Right renal cortex interstitium (tissue), 3 donors: ENCODE measurements around the gene MRPL42. TPM values are rescaled to one million over a fixed set of nuclear protein-coding genes. Genes with fewer than 3 reads are reported as not detected.
"Not testable (repeated sequence)": the region's sequence is repeated elsewhere in the genome, so short reads cannot be mapped to it uniquely, and the experiment has no call there.

Experiments used
- DNase-seq, 3 donors: peaks; one replicate each; pipeline ENCODE4 v3.0.0-alpha.2; 2013; ENCODE audit warnings: low read depth in 3 of 3, low spot score in 2 of 3
- polyA plus RNA-seq, 3 donors: library from polyadenylated mRNA; unstranded; fragments of 120-200 nt; gene quantifications; one replicate each; pipeline ENCODE4 v1.2.1, GENCODE V29; 2013; ENCODE audit not compliant: insufficient read length in 3 of 3

Gene MRPL42
- polyA plus RNA-seq, 3 donors, result 83.7 to 102 (median 90.4) TPM

DNA sequence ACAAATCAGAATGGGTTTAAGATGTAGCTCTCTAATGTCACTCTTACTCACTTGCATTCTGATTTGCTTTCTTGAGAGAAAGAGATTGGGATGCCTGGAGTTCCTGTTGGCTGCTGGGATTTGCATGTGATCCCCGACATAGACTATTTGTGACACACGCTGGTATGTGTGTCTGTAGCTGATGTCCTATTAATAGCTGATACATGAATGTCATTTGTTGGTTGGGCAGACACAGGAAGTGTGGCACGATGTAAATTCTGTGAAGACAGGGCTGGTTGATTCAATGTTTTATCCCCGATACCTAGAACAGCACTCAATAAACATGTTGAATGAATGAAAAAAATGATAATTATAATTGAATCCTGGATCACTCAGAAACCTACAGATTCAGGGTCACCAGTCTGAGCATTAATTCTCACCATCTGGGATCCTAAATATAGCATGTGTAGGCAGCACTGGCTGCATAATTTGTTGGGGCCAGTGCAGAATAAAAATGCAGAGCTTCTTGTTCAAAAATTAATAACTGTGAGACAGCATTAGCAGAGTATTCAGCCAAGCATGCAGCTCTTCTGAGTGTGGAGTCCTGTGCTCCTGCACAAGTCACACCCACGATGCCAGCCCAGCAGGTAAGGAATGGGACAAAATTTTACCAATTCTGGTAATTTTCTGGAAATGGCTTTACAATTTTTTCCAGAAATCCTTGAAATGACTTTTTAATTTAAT is 69.6 kb downstream of the MRPL42 start:
- DNase-seq, result no peak

DNA sequence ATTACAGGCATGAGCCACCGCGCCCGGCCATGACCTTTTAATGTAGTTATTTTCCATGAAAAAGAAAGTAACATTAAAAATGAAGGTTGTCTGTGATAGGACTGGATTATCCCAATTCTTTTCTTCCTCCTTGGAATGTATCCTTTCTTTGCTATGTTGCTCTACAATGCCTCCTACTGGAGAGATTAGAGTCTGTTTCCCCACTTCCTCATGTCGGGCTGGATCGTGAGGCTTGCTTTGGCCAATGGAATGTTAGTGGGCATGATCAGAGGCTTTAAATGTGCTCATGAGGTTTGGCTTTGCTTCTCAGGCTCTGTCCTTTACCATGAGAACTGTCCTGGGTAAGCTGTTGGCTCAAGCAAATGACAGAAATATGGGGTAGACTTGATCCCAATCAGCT is 70.5 kb downstream of the MRPL42 start:
- no peak for DNase-seq

DNA sequence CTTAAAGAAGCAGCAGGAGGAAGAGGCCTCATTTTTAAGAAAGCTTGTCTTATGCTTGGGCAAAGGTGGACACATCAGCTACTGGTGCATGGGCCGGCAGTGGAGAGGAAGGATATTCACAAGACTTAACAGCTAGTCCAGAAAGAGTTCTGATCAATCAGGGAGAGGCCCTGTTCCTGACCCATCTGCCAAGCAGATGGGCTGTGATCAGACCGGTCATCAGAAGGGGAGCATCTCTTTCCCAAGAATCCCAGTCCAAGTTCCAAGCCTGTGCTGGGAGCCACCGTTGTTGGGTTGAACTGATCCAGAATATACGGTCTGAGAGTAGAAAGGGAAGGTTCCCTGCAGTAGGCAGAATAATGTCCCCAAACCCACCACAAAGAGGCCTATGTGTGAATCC is 72.5 kb downstream of the MRPL42 start:
- DNase-seq, result no peak

DNA sequence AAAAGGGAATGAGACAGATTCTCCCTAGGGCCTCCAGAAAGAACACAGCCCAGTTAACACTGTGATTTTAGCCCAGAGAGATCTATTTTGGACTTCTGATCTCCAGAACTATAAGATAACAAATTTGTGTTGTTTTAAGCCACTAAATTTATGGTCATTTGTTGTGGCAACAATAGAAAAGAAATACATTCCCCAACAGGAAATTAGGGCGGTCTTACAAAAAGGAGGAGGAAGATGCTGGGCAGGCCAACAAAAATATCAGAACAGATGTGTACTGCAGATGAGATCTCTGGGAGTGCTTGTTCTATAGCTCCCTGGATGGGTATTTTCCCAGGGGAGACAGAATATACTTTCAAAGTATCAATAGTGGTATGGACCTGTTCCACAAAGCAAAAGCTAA is 73.2 kb downstream of the MRPL42 start:
- DNase-seq, result peak; percentile 14 to 26 (median 25)

DNA sequence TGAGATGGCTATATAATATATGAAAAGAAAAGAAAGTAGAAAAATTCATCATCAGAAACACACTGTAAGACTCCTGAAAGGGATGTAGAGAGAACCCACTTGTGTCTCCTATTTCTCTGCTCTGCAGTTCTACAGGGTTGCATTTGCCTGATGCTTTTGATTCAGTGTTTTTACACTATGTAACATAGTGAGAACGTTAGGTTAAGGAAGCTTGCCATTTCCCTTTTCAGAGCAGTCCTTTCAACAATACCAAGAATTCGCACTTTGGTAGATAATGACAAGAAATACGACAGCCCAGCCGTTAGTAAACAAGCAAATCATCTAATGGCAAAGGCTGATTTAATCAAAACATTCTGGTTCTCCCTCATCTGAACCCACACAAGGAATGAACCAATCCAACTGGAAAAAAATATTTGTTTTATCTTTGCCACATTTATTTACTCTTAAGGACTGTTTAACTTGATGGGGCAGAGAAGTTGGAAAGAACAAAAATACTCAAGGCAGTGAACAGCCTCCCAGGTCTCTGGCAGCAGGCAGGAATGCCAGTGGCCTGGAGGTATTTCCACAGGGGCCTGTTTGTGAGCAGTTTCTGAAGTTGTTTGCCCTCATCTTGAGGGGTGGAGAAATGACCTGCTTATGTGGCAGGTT is 74.4 kb downstream of the MRPL42 start:
- DNase-seq, result no peak

DNA sequence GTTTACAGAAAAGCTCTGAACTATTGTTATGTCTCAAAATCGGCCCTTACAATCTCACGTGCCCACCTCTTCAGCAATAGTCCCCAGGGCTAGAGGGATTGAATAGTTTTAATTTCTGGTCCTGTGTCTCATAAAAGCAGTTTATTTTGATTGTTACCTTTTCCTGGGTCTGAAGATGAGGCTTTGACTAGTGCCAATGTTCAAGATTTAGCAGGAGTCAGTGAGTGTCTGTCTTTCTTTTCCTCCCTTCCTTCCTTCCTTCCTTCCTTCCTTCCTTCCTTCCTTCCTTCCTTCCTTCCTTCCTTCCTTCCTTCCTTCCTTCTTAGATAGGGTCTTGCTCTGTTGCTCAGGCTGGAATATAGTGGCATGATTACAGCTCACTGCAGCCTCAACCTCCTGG is 80.5 kb downstream of the MRPL42 start:
- no peak for DNase-seq

DNA sequence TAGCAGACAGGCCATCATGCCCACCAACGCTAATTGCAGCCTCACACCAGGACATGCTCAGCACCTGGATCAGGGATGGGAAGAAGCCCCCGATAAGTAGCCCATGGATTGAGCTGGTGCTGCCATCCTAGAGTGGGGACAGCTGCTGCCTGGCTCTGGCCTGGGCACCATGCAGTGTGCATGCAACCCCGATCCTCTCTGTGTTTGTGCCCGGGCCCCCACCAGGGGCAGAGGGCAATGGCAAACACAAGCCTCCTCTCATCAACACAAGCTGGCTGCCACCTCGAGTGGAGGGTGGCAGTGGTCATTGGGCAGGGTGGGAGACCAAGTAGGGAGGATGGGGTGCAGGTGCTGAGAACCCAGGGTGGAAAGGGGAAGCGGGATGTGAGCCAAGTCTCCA is 81.9 kb downstream of the MRPL42 start:
- no peak for DNase-seq

DNA sequence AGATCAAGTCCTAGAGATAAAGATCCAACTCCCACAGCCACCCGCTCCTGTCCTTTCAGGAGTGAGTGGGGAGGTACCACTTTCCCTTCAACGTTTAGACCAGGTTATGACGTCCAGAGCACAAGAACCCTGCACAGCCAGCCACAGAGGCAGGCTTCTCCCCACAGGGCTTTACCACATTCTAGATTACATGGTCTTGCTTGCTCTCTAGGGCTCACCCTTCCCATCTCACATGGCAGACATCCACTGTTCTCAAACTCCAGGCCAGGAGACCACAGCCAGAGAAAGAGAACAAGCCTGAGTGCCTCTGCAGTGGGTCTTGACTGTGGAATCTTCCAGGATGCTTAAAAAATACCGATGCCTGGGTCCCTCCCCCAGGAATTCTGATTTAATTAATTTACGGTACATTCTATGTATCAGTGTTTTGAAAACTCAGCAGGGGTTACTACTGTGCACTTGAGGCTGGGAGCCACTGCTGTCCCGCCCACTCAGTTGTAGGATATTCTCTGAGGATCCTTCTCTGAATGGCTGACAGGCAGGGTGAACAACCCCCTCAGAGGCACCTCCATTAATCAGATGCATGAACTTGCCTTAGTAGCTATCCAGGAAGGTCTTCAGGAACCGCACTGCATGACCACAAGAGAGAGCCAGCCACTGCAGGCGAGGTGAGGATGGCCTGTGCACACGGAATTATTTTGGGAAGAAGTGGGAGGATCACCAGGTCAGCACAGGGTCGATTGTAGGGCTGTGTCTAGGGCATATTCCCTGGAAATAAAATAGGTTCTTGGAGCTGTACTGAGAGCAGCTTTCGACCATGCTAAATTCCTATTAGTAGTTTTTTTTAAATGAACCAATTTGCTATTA is 83.7 kb downstream of the MRPL42 start:
- no peak for DNase-seq

DNA sequence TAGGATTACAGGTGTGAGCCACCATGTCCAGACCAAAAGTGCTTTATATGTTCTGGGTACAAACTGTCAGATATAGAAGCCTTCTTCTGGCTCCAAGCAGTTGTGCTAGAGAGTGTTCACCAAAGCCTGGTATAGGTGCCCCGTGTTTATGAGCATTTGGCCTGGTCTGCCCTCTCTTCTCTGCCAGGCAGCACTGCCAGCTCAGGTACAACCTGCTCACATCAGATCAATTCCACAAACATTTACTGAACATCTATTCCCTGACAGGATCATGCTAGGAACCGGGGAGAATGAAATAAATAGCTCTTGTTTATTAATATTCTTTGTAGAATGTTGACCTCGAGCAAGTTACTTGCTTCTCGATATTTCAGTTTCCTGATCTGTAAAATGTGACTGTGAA is 85.1 kb downstream of the MRPL42 start:
- no peak for DNase-seq

DNA sequence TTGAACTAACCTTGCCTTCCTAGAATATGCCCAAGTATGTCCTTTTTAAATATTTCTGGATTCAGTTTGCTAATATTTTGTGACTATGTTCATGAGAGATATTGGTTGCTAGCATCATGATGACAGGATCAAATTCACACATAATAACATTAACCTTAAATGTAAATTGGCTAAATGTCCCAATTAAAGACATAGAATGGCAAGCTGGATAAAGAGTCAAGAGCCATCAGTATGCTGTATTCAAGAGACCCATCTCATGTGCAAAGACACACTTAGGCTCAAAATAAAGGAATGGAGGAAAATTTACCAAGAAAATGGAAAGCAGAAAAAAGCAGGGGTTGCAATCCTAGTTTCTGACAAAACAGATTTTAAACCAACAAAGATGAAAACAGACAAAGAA is 90.6 kb downstream of the MRPL42 start:
- not testable (repeated sequence) for DNase-seq

DNA sequence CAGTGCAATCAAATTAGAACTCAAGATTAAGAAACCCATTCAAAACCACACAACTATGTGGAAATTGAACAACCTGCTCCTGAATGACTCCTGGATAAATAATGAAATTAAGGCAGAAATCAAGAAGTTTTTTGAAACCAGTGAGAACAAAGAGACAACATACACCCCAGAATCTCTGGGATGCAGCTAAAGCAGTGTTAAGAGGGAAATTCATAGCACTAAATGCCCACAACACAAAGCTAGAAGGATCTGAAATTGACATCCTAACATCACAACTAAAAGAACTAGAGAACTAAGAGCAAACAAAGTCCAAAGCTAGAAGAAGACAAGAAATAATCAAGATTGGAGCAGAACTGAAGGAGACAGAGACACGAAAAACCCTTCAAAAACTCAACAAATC is 91.4 kb downstream of the MRPL42 start:
- not testable (repeated sequence) for DNase-seq

DNA sequence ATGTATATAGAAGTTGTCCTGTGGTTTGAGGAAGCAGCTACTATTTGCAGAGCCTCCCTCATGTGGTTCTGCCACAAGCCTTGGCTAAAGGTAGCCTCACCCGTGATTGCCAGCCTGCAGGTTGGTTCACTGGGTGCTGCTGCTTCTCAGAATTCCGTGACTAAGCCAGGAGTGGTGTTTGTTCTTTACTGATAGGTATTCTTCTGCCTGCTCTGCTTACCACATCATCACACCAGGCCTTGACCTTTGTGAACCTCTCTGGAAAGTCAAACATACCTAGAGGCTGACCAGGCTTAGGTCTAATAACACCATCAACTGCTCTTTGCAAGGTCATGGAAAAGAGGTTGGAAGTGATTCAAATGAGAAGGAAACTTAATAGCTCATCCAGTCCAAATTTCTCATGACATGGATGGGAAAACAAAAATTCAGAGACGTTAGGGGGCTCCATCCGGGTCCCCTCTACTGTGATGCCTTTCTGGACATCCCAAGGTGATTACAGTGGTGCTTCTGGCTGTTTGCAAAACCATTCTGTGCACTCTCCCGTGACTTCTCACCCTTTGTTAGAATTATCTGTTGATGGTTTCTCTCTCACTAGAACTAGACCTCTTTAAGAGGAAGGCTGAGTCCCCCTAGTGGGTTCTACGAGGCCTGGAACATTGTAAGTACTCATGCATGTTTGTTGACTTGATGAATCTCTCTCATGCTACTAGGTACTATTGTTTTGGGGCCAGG is 96.7 kb downstream of the MRPL42 start:
- no peak for DNase-seq

DNA sequence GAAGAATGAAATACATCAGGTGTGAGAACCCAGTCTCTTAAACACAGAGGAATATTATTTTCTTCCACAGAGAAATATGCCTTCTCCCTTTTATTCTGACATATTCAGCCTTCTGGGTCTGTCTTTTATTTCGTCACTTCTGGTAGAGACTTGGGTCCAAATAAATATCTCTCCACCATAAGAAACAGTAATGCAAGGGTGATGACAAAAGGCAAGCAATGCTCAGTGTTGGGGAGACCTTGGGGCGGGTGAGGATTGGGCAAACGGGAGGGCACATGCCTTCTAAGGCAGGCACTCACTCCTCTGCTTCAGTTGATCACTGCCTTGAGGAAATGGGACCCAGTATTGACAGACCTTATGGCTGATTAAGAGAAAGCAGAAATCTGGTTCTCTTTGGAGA is 98.4 kb downstream of the MRPL42 start:
- no peak for DNase-seq

Other genes starting within 250 kb of the MRPL42 start
- 100 to 1,000 TPM; 135 to 140 (median 136) TPM for gene NUDT4, start 89.6 kb upstream of the MRPL42 start, polyA plus RNA-seq
- gene UBE2N, start 25.6 kb upstream of the MRPL42 start, polyA plus RNA-seq, result 100 to 1,000 TPM; 175 to 187 (median 176) TPM
- gene SOCS2, start 105.2 kb downstream of the MRPL42 start, polyA plus RNA-seq, result 10 to 100 TPM; 33.9 to 44.8 (median 38.5) TPM
- 10 to 100 TPM; 11.6 to 14.8 (median 13.1) TPM for gene CRADD, start 209.9 kb downstream of the MRPL42 start, polyA plus RNA-seq